GM12878 (cell line): ENCODE results near the gene RNPS1. TPM values are rescaled to one million over a fixed set of nuclear protein-coding genes. Genes with fewer than 3 reads are reported as not detected.

ENCODE experiments used
- CREM ChIP-seq: IDR thresholded peaks from 2 replicates; pipeline ENCODE4 v1.6.1; 2014; ENCODE audit warnings: antibody characterized with exemption, low read depth
- EED ChIP-seq: sonication (generic); IDR thresholded peaks from 2 replicates; pipeline ENCODE4 v1.6.1; 2016; ENCODE audit warnings: antibody characterized with exemption, low read depth
- HCFC1 ChIP-seq: fragments of 150-350 bp; IDR thresholded peaks from 2 replicates; pipeline ENCODE4 v1.6.1; 2014; ENCODE audit warnings: low read length
- HSF1 ChIP-seq: fragments of 150-350 bp; IDR thresholded peaks from 2 replicates; pipeline ENCODE4 v1.6.1; 2014; ENCODE audit warnings: mild to moderate bottlenecking, low read depth, low read length
- IRF3 ChIP-seq: fragments of 450-650 bp; IDR thresholded peaks from 2 replicates; pipeline ENCODE4 v1.6.1; 2014; ENCODE audit warnings: mild to moderate bottlenecking
- JUNB ChIP-seq: IDR thresholded peaks from 2 replicates; pipeline ENCODE4 v1.6.1; 2016; ENCODE audit warnings: antibody characterized with exemption, mild to moderate bottlenecking
- MLLT1 ChIP-seq: fragments of 450-650 bp; IDR thresholded peaks from 2 replicates; pipeline ENCODE4 v1.6.1; 2016; ENCODE audit warnings: mild to moderate bottlenecking
- MTA2 ChIP-seq: fragments of 450-650 bp; IDR thresholded peaks from 2 replicates; pipeline ENCODE4 v1.6.1; 2016; ENCODE audit warnings: low read depth, mild to moderate bottlenecking, moderate library complexity
- MYC ChIP-seq: IDR thresholded peaks from 2 replicates; pipeline ENCODE4 v1.6.1; 2011; ENCODE audit warnings: mild to moderate bottlenecking, low read length, moderate library complexity, inconsistent platforms; ENCODE audit not compliant: insufficient read depth, insufficient replicate concordance, insufficient read length, severe bottlenecking
- POLR2AphosphoS2 ChIP-seq: IDR thresholded peaks from 2 replicates; pipeline ENCODE4 v1.6.1; 2011; ENCODE audit warnings: low read depth, mild to moderate bottlenecking, low read length, improper control_type of control experiment, moderate library complexity
- RB1 ChIP-seq: fragments of 450-650 bp; formaldehyde crosslinking; IDR thresholded peaks from 2 replicates; pipeline ENCODE4 v1.6.1; 2017; ENCODE audit warnings: mild to moderate bottlenecking, borderline replicate concordance
- RUNX3 ChIP-seq: IDR thresholded peaks from 2 replicates; pipeline ENCODE4 v1.6.1; 2012; ENCODE audit warnings: low read length, inconsistent platforms
- SMAD1 ChIP-seq: fragments of 450-650 bp; IDR thresholded peaks from 2 replicates; pipeline ENCODE4 v1.6.1; 2018; ENCODE audit warnings: mild to moderate bottlenecking, low read depth; ENCODE audit not compliant: partially characterized antibody
- SP1 ChIP-seq: IDR thresholded peaks from one replicate; pipeline ENCODE4 v1.6.1; 2011; ENCODE audit warnings: low read depth, low read length
- STAT1 ChIP-seq: fragments of 450-650 bp; conservative IDR thresholded peaks from 2 replicates; pipeline ENCODE4 v1.6.1; 2014; ENCODE audit warnings: antibody characterized with exemption, mild to moderate bottlenecking
- TARDBP ChIP-seq: IDR thresholded peaks from 2 replicates; pipeline ENCODE4 v1.6.1; 2016; ENCODE audit warnings: borderline replicate concordance
- YBX1 ChIP-seq: fragments of 450-650 bp; IDR thresholded peaks from 2 replicates; pipeline ENCODE4 v1.6.1; 2016; ENCODE audit warnings: antibody characterized with exemption
- ZSCAN29 ChIP-seq: fragments of 450-650 bp; IDR thresholded peaks from 2 replicates; pipeline ENCODE4 v1.6.1; 2017; ENCODE audit warnings: mild to moderate bottlenecking, moderate library complexity
- polyA plus RNA-seq, 11 experiments: library from polyadenylated mRNA; depleted of rRNA in 4 of 11; unstranded in 6 of 11; stranded (reverse) in 5 of 11; fragments of >200 nt; fragmentation: Nextera tagmentation in 4 of 11; fragmentation: Illumina TruSeq in 1 of 11; extraction: Ambion mirVana in 4 of 11; extraction: Trizol in 1 of 11; gene quantifications; 1 replicate in 1 of 11; 2 replicates in 10 of 11; pipeline versions ENCODE4 v1.2.1 to v1.2.3, GENCODE V29; 2011 to 2016; ENCODE audit warnings: inconsistent platforms in 2 of 11, missing spikeins in 2 of 11, low read depth in 1 of 11
- total RNA-seq, 4 experiments: library from RNA; depleted of rRNA in 3 of 4; stranded (reverse); fragments of >200 nt in 3 of 4; fragmentation: Illumina TruSeq in 1 of 4; extraction: Trizol in 1 of 4; gene quantifications; 2 replicates each; pipeline versions ENCODE4 v1.2.1 to v1.2.3, GENCODE V29; 2013 to 2021
- TF ChIP-seq, protein P1 (sequence below): fragments of 150-350 bp; IDR thresholded peaks from 2 replicates; pipeline ENCODE4 v1.6.1; 2016; ENCODE audit warnings: low read depth, low read length

The RNPS1 gene
- total and polyA plus RNA-seq, 10 of the 15 experiments (the other 5 are each of a cell fraction or from before 2014, with no cell fraction given) = 38.2 to 359 (median 188) TPM

- TF ChIP-seq SP1 (peak; percentile 59), SMAD1 (peak; percentile 78), RUNX3 (peak; percentile 51; the same call in 1 of the 2 replicates), HCFC1 (peak; percentile 68), CREM (peak; percentile 100), ZSCAN29 (peak; percentile 88; the same call in 1 of the 2 replicates), MTA2 (peak; percentile 27; the same call in 1 of the 2 replicates), YBX1 (no peak), MYC (peak; percentile 99), STAT1 (peak; percentile 99), MLLT1 (peak; percentile 67), TARDBP (peak; percentile 33), POLR2AphosphoS2 (peak; percentile 92), RB1 (peak; percentile 99), IRF3 (peak; percentile 52), HSF1 (no peak), JUNB (no peak), EED (no peak)
- TF ChIP-seq, protein P1, sequence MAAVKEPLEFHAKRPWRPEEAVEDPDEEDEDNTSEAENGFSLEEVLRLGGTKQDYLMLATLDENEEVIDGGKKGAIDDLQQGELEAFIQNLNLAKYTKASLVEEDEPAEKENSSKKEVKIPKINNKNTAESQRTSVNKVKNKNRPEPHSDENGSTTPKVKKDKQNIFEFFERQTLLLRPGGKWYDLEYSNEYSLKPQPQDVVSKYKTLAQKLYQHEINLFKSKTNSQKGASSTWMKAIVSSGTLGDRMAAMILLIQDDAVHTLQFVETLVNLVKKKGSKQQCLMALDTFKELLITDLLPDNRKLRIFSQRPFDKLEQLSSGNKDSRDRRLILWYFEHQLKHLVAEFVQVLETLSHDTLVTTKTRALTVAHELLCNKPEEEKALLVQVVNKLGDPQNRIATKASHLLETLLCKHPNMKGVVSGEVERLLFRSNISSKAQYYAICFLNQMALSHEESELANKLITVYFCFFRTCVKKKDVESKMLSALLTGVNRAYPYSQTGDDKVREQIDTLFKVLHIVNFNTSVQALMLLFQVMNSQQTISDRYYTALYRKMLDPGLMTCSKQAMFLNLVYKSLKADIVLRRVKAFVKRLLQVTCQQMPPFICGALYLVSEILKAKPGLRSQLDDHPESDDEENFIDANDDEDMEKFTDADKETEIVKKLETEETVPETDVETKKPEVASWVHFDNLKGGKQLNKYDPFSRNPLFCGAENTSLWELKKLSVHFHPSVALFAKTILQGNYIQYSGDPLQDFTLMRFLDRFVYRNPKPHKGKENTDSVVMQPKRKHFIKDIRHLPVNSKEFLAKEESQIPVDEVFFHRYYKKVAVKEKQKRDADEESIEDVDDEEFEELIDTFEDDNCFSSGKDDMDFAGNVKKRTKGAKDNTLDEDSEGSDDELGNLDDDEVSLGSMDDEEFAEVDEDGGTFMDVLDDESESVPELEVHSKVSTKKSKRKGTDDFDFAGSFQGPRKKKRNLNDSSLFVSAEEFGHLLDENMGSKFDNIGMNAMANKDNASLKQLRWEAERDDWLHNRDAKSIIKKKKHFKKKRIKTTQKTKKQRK = no peak
Measured at GRCh38 chr16:2267913-2268666, at the start of gene RNPS1 (continued).
